Gastroesophageal sphincter (tissue), 3 donors: ENCODE data around the gene DDX56.

Experiments used
- EP300 ChIP-seq: sonication (generic); formaldehyde crosslinking; IDR thresholded peaks from one replicate; pipeline ENCODE4 v1.6.1; 2017; ENCODE audit warnings: antibody characterized with exemption, mild to moderate bottlenecking
- POLR2A ChIP-seq, 2 donors: fragments of 450-650 bp; IDR thresholded peaks; one replicate each; pipeline ENCODE4 v1.6.1; 2017; ENCODE audit warnings: antibody characterized with exemption in 2 of 2, mild to moderate bottlenecking in 2 of 2, moderate library complexity in 1 of 2
- TF ChIP-seq, protein P1 (sequence below), 4 experiments: fragments of 200-600 bp in 2 of 4; fragments of 450-650 bp in 2 of 4; sonication (generic) in 1 of 4; IDR thresholded peaks; one replicate each; pipeline ENCODE4 v1.5.1; 2017 to 2019; ENCODE audit warnings: antibody characterized with exemption in 4 of 4, mild to moderate bottlenecking in 2 of 4, moderate library complexity in 2 of 4

- TF ChIP-seq, protein P1, sequence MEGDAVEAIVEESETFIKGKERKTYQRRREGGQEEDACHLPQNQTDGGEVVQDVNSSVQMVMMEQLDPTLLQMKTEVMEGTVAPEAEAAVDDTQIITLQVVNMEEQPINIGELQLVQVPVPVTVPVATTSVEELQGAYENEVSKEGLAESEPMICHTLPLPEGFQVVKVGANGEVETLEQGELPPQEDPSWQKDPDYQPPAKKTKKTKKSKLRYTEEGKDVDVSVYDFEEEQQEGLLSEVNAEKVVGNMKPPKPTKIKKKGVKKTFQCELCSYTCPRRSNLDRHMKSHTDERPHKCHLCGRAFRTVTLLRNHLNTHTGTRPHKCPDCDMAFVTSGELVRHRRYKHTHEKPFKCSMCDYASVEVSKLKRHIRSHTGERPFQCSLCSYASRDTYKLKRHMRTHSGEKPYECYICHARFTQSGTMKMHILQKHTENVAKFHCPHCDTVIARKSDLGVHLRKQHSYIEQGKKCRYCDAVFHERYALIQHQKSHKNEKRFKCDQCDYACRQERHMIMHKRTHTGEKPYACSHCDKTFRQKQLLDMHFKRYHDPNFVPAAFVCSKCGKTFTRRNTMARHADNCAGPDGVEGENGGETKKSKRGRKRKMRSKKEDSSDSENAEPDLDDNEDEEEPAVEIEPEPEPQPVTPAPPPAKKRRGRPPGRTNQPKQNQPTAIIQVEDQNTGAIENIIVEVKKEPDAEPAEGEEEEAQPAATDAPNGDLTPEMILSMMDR (IDR thresholded peaks at IDR 0.05), result no peak
- no peak for TF ChIP-seq POLR2A (IDR thresholded peaks at IDR 0.05)
- no peak for TF ChIP-seq EP300
Observed at GRCh38 chr7:44547536-44548231, 26.0 kb downstream of the DDX56 start.
